ENCODE measurements around the gene PXDC1.

- no peak for TF ChIP-seq CTCF (conservative IDR thresholded peaks at IDR 0.05)
- no peak for TF ChIP-seq EZH2 (IDR thresholded peaks at IDR 0.05; ENCODE audit: low read depth)
These were observed 26.4 kb upstream of the PXDC1 start for GRCh38 chr6:3777730-3778461.
